WTC11 (cell line): ENCODE results near the gene ZNF598. TPM values are rescaled to one million over a fixed set of nuclear protein-coding genes. Genes with fewer than 3 reads are reported as not detected.

Experiments
- ATF1 ChIP-seq: sonication (generic); formaldehyde crosslinking; IDR thresholded peaks from 2 replicates; pipeline ENCODE4 v1.8.1; 2023; ENCODE audit warnings: mild to moderate bottlenecking, moderate library complexity, missing genetic modification reagents
- CREB1 ChIP-seq: sonication (generic); formaldehyde crosslinking; IDR thresholded peaks from 2 replicates; pipeline ENCODE4 v1.8.0; 2023; ENCODE audit warnings: mild to moderate bottlenecking, missing genetic modification reagents
- ELF4 ChIP-seq: sonication (generic); formaldehyde crosslinking; IDR thresholded peaks from 2 replicates; pipeline ENCODE4 v1.8.1; 2022; ENCODE audit warnings: low read depth, mild to moderate bottlenecking, moderate library complexity, missing genetic modification reagents
- ESRRA ChIP-seq: sonication (generic); formaldehyde crosslinking; IDR thresholded peaks from 2 replicates; pipeline ENCODE4 v1.8.1; 2022; ENCODE audit warnings: mild to moderate bottlenecking, missing genetic modification reagents, borderline replicate concordance
- FOXP1 ChIP-seq: sonication (generic); formaldehyde crosslinking; IDR thresholded peaks from 2 replicates; pipeline ENCODE4 v1.8.0; 2022; ENCODE audit warnings: missing genetic modification reagents, mild to moderate bottlenecking, moderate library complexity, borderline replicate concordance
- IRF2 ChIP-seq: sonication (generic); formaldehyde crosslinking; IDR thresholded peaks from 2 replicates; pipeline ENCODE4 v1.8.0; 2022; ENCODE audit warnings: low read depth, missing genetic modification reagents, borderline replicate concordance
- JAZF1 ChIP-seq: fragments of 250-450 bp; sonication (Bioruptor Pico); IDR thresholded peaks from 2 replicates; pipeline ENCODE4 v1.9.0; 2021; ENCODE audit warnings: moderate library complexity, mild to moderate bottlenecking, inconsistent platforms
- NR1H2 ChIP-seq: sonication (generic); formaldehyde crosslinking; IDR thresholded peaks from 2 replicates; pipeline ENCODE4 v1.9.0; 2021; ENCODE audit warnings: mild to moderate bottlenecking, moderate library complexity, missing genetic modification reagents
- RELA ChIP-seq: sonication (generic); formaldehyde crosslinking; IDR thresholded peaks from 2 replicates; pipeline ENCODE4 v1.8.1; 2022; ENCODE audit warnings: missing genetic modification reagents, mild to moderate bottlenecking, borderline replicate concordance
- SMAD3 ChIP-seq: sonication (generic); formaldehyde crosslinking; IDR thresholded peaks from 2 replicates; pipeline ENCODE4 v1.8.0; 2022; ENCODE audit warnings: missing genetic modification reagents, mild to moderate bottlenecking, borderline replicate concordance
- SMAD4 ChIP-seq: sonication (generic); formaldehyde crosslinking; IDR thresholded peaks from 2 replicates; pipeline ENCODE4 v1.8.0; 2022; ENCODE audit warnings: mild to moderate bottlenecking, missing genetic modification reagents
- TCF7 ChIP-seq: sonication (generic); formaldehyde crosslinking; IDR thresholded peaks from 2 replicates; pipeline ENCODE4 v1.8.0; 2022; ENCODE audit warnings: mild to moderate bottlenecking, low read depth, missing genetic modification reagents, moderate library complexity
- ZNF138 ChIP-seq: sonication (generic); formaldehyde crosslinking; conservative IDR thresholded peaks from 2 replicates; pipeline ENCODE4 v1.8.1; 2022; ENCODE audit warnings: mild to moderate bottlenecking, moderate library complexity, missing genetic modification reagents
- ZNF232 ChIP-seq: sonication (generic); formaldehyde crosslinking; IDR thresholded peaks from 2 replicates; pipeline ENCODE4 v1.8.0; 2022; ENCODE audit warnings: mild to moderate bottlenecking, missing genetic modification reagents
- ZNF317 ChIP-seq: sonication (generic); formaldehyde crosslinking; IDR thresholded peaks from 2 replicates; pipeline ENCODE4 v1.8.1; 2023; ENCODE audit warnings: low read depth, mild to moderate bottlenecking, moderate library complexity, missing genetic modification reagents, borderline replicate concordance
- ZNF396 ChIP-seq: fragments of 250-450 bp; sonication (Bioruptor Pico); IDR thresholded peaks from 2 replicates; pipeline ENCODE4 v1.8.0; 2021; ENCODE audit warnings: mild to moderate bottlenecking, moderate library complexity, borderline replicate concordance
- ZNF423 ChIP-seq: fragments of 250-450 bp; sonication (Bioruptor Pico); IDR thresholded peaks from 2 replicates; pipeline ENCODE4 v2.1.2; 2022; ENCODE audit warnings: mild to moderate bottlenecking, moderate library complexity
- total RNA-seq: library from RNA; stranded (reverse); gene quantifications from 3 replicates; pipeline ENCODE4 v1.2.3, GENCODE V29; 2021
- TF ChIP-seq, protein P1 (sequence below): sonication (generic); formaldehyde crosslinking; IDR thresholded peaks from 2 replicates; pipeline ENCODE4 v1.8.1; 2023; ENCODE audit warnings: mild to moderate bottlenecking, missing genetic modification reagents, borderline replicate concordance
- TF ChIP-seq, protein P2 (sequence below): sonication (generic); formaldehyde crosslinking; IDR thresholded peaks from 2 replicates; pipeline ENCODE4 v1.8.0; 2022; ENCODE audit warnings: mild to moderate bottlenecking, missing genetic modification reagents
- TF ChIP-seq, protein P3 (sequence below): sonication (generic); formaldehyde crosslinking; IDR thresholded peaks from 2 replicates; pipeline ENCODE4 v1.8.1; 2022; ENCODE audit warnings: low read depth, mild to moderate bottlenecking, moderate library complexity, missing genetic modification reagents, borderline replicate concordance
- TF ChIP-seq, protein P4 (sequence below): sonication (generic); formaldehyde crosslinking; IDR thresholded peaks from 2 replicates; pipeline ENCODE4 v1.8.1; 2023; ENCODE audit warnings: mild to moderate bottlenecking, moderate library complexity, missing genetic modification reagents
- TF ChIP-seq, protein P5 (sequence below): sonication (generic); formaldehyde crosslinking; IDR thresholded peaks from 2 replicates; pipeline ENCODE4 v1.8.0; 2022; ENCODE audit warnings: mild to moderate bottlenecking, missing genetic modification reagents
- TF ChIP-seq, protein P6 (sequence below): sonication (generic); formaldehyde crosslinking; IDR thresholded peaks from 2 replicates; pipeline ENCODE4 v1.8.1; 2022; ENCODE audit warnings: mild to moderate bottlenecking, moderate library complexity, missing genetic modification reagents
- TF ChIP-seq, protein P7 (sequence below): sonication (generic); formaldehyde crosslinking; IDR thresholded peaks from 2 replicates; pipeline ENCODE4 v1.8.0; 2022; ENCODE audit warnings: missing genetic modification reagents
- TF ChIP-seq, protein P8 (sequence below): fragments of 250-450 bp; sonication (Bioruptor Pico); IDR thresholded peaks from 2 replicates; pipeline ENCODE4 v2.1.2; 2022; ENCODE audit warnings: mild to moderate bottlenecking, moderate library complexity

ZNF598 gene
- total RNA-seq, 1 experiment from 2014 or later: 66.4 TPM

DNA sequence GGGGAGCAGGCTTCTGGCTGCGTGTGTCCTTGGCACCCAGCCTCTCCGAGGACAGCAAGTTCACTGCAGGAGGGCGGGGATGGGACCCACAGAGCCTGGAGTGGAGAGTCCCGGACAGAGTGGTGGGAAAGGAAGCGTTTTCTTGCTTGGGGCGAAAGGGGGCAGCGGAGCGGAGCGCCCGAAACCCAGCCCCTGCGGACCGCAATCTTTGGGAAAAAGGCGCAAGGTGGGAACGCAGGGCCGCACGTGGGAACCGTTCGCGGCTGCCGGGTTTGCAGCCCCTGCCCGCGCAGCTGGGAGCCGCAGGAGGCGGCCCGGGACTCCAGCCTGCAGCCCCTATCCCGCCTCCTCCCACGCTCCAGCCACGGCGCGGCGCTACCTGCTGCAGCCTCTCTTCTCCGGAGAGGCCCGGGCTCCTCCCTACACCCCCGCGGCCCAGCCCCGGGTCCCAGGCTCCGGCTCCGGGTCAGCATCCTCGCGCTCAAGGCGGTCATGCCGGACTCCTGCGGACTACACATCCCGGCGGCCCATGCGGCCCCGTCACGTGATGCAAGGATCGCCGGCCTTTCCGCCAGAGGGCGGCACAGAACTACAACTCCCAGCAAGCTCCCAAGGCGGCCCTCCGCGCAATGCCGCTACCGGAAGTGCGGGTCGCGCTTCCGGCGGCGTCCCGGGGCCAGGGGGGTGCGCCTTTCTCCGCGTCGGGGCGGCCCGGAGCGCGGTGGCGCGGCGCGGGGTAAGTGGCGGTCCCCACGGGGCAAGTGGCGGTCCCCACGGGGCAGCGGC, 37.9 kb upstream of the ZNF598 start, which contains the start of the genes NTHL1 and TSC2 (continued):
- TF ChIP-seq, protein P1, sequence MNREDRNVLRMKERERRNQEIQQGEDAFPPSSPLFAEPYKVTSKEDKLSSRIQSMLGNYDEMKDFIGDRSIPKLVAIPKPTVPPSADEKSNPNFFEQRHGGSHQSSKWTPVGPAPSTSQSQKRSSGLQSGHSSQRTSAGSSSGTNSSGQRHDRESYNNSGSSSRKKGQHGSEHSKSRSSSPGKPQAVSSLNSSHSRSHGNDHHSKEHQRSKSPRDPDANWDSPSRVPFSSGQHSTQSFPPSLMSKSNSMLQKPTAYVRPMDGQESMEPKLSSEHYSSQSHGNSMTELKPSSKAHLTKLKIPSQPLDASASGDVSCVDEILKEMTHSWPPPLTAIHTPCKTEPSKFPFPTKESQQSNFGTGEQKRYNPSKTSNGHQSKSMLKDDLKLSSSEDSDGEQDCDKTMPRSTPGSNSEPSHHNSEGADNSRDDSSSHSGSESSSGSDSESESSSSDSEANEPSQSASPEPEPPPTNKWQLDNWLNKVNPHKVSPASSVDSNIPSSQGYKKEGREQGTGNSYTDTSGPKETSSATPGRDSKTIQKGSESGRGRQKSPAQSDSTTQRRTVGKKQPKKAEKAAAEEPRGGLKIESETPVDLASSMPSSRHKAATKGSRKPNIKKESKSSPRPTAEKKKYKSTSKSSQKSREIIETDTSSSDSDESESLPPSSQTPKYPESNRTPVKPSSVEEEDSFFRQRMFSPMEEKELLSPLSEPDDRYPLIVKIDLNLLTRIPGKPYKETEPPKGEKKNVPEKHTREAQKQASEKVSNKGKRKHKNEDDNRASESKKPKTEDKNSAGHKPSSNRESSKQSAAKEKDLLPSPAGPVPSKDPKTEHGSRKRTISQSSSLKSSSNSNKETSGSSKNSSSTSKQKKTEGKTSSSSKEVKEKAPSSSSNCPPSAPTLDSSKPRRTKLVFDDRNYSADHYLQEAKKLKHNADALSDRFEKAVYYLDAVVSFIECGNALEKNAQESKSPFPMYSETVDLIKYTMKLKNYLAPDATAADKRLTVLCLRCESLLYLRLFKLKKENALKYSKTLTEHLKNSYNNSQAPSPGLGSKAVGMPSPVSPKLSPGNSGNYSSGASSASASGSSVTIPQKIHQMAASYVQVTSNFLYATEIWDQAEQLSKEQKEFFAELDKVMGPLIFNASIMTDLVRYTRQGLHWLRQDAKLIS (CRISPR knock-in tag): no peak
- TF ChIP-seq ZNF232 (no peak), NR1H2 (CRISPR knock-in tag) (no peak), ZNF317 (no peak), IRF2 (CRISPR knock-in tag) (no peak), ZNF423 (CRISPR knock-in tag) (no peak), TCF7 (CRISPR knock-in tag) (no peak), RELA (CRISPR knock-in tag) (no peak), SMAD3 (no peak), FOXP1 (CRISPR knock-in tag) (no peak), ATF1 (CRISPR knock-in tag) (no peak), ESRRA (no peak), ELF4 (CRISPR knock-in tag) (no peak), CREB1 (CRISPR knock-in tag) (no peak), SMAD4 (CRISPR knock-in tag) (no peak), JAZF1 (CRISPR knock-in tag) (no peak), ZNF138 (CRISPR knock-in tag) (no peak), ZNF396 (CRISPR knock-in tag) (no peak)
- TF ChIP-seq, protein P2, sequence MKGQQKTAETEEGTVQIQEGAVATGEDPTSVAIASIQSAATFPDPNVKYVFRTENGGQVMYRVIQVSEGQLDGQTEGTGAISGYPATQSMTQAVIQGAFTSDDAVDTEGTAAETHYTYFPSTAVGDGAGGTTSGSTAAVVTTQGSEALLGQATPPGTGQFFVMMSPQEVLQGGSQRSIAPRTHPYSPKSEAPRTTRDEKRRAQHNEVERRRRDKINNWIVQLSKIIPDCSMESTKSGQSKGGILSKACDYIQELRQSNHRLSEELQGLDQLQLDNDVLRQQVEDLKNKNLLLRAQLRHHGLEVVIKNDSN (CRISPR knock-in tag): peak; percentile 100
- TF ChIP-seq, protein P3, sequence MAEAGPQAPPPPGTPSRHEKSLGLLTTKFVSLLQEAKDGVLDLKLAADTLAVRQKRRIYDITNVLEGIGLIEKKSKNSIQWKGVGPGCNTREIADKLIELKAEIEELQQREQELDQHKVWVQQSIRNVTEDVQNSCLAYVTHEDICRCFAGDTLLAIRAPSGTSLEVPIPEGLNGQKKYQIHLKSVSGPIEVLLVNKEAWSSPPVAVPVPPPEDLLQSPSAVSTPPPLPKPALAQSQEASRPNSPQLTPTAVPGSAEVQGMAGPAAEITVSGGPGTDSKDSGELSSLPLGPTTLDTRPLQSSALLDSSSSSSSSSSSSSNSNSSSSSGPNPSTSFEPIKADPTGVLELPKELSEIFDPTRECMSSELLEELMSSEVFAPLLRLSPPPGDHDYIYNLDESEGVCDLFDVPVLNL: 0 out of 2 replicates have a peak, but pooled peaks have one; percentile 45
- TF ChIP-seq, protein P4, sequence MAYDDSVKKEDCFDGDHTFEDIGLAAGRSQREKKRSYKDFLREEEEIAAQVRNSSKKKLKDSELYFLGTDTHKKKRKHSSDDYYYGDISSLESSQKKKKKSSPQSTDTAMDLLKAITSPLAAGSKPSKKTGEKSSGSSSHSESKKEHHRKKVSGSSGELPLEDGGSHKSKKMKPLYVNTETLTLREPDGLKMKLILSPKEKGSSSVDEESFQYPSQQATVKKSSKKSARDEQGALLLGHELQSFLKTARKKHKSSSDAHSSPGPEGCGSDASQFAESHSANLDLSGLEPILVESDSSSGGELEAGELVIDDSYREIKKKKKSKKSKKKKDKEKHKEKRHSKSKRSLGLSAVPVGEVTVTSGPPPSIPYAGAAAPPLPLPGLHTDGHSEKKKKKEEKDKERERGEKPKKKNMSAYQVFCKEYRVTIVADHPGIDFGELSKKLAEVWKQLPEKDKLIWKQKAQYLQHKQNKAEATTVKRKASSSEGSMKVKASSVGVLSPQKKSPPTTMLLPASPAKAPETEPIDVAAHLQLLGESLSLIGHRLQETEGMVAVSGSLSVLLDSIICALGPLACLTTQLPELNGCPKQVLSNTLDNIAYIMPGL (CRISPR knock-in tag): peak; percentile 92
- TF ChIP-seq, protein P5, sequence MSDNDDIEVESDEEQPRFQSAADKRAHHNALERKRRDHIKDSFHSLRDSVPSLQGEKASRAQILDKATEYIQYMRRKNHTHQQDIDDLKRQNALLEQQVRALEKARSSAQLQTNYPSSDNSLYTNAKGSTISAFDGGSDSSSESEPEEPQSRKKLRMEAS: peak; percentile 76
- TF ChIP-seq, protein P6, sequence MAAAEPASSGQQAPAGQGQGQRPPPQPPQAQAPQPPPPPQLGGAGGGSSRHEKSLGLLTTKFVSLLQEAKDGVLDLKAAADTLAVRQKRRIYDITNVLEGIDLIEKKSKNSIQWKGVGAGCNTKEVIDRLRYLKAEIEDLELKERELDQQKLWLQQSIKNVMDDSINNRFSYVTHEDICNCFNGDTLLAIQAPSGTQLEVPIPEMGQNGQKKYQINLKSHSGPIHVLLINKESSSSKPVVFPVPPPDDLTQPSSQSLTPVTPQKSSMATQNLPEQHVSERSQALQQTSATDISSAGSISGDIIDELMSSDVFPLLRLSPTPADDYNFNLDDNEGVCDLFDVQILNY (CRISPR knock-in tag): no peak; the same call in 1 of the 2 replicates
- TF ChIP-seq, protein P7, sequence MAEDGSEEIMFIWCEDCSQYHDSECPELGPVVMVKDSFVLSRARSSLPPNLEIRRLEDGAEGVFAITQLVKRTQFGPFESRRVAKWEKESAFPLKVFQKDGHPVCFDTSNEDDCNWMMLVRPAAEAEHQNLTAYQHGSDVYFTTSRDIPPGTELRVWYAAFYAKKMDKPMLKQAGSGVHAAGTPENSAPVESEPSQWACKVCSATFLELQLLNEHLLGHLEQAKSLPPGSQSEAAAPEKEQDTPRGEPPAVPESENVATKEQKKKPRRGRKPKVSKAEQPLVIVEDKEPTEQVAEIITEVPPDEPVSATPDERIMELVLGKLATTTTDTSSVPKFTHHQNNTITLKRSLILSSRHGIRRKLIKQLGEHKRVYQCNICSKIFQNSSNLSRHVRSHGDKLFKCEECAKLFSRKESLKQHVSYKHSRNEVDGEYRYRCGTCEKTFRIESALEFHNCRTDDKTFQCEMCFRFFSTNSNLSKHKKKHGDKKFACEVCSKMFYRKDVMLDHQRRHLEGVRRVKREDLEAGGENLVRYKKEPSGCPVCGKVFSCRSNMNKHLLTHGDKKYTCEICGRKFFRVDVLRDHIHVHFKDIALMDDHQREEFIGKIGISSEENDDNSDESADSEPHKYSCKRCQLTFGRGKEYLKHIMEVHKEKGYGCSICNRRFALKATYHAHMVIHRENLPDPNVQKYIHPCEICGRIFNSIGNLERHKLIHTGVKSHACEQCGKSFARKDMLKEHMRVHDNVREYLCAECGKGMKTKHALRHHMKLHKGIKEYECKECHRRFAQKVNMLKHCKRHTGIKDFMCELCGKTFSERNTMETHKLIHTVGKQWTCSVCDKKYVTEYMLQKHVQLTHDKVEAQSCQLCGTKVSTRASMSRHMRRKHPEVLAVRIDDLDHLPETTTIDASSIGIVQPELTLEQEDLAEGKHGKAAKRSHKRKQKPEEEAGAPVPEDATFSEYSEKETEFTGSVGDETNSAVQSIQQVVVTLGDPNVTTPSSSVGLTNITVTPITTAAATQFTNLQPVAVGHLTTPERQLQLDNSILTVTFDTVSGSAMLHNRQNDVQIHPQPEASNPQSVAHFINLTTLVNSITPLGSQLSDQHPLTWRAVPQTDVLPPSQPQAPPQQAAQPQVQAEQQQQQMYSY: no peak
- TF ChIP-seq, protein P8, sequence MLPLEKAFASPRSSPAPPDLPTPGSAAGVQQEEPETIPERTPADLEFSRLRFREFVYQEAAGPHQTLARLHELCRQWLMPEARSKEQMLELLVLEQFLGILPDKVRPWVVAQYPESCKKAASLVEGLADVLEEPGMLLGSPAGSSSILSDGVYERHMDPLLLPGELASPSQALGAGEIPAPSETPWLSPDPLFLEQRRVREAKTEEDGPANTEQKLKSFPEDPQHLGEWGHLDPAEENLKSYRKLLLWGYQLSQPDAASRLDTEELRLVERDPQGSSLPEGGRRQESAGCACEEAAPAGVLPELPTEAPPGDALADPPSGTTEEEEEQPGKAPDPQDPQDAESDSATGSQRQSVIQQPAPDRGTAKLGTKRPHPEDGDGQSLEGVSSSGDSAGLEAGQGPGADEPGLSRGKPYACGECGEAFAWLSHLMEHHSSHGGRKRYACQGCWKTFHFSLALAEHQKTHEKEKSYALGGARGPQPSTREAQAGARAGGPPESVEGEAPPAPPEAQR (CRISPR knock-in tag): no peak
